DMS 273 treated with DMSO at 0.1 percent for 48 hours (cell line): ENCODE measurements around the gene GALNT12.

Source experiments
- DNase-seq: peaks from one replicate; lab custom pipeline; 2025; lab: John Stamatoyannopoulos, UW

Gene GALNT12

GRCh38 chr9:98783518-98784226 is 23.8 kb upstream of the GALNT12 start:
- no peak for DNase-seq

- no peak for DNase-seq
These were observed 22.4 kb upstream of the GALNT12 start for GRCh38 chr9:98784831-98785806.

GRCh38 chr9:98786750-98787510 is 20.5 kb upstream of the GALNT12 start:
- DNase-seq = no peak

GRCh38 chr9:98787766-98788335 is 19.6 kb upstream of the GALNT12 start:
- no peak for DNase-seq

- no peak for DNase-seq
These were observed 17.9 kb upstream of the GALNT12 start for GRCh38 chr9:98789483-98790133.

GRCh38 chr9:98790134-98790841 is 17.2 kb upstream of the GALNT12 start:
- DNase-seq = peak; percentile 45

- no peak for DNase-seq
These were observed 16.4 kb upstream of the GALNT12 start for GRCh38 chr9:98790842-98791607.

- DNase-seq = no peak
These were observed 15.6 kb upstream of the GALNT12 start for GRCh38 chr9:98791608-98792490.

GRCh38 chr9:98793031-98793430 is 14.4 kb upstream of the GALNT12 start:
- no peak for DNase-seq

GRCh38 chr9:98794802-98795201 is 12.7 kb upstream of the GALNT12 start:
- DNase-seq = no peak

GRCh38 chr9:98795295-98795955 is 12.0 kb upstream of the GALNT12 start:
- DNase-seq = no peak

GRCh38 chr9:98795970-98796363 is 11.5 kb upstream of the GALNT12 start:
- DNase-seq = no peak

GRCh38 chr9:98796364-98797101 is 10.9 kb upstream of the GALNT12 start, which contains the start of gene ANKS6:
Gene ANKS6 (minus strand): TSS chr9:98796555. CDS start chr9:98796491, 64 bp downstream.
- DNase-seq = no peak

- no peak for DNase-seq
These were observed 10.0 kb upstream of the GALNT12 start for GRCh38 chr9:98797491-98797890.

GRCh38 chr9:98798254-98798653 is 9.2 kb upstream of the GALNT12 start:
- no peak for DNase-seq

- no peak for DNase-seq
These were observed 5.9 kb upstream of the GALNT12 start for GRCh38 chr9:98801561-98801960.

GRCh38 chr9:98801969-98802371 is 5.5 kb upstream of the GALNT12 start:
- no peak for DNase-seq

GRCh38 chr9:98804083-98804482 is 3.4 kb upstream of the GALNT12 start:
- no peak for DNase-seq
